Activated naive CD8-positive, alpha-beta T cell treated with anti-CD3 and anti-CD28 coated beads, Interleukin-2, amount 50 U/mL, for 24 hours (primary cell): ENCODE data around the gene DCXR.

Experiments used
- ATAC-seq: fragments of 150-1000 bp; cut with Tn5 transposase; one replicate; pipeline ENCODE4 v1.10.0; 2021
- DNase-seq: peaks from one replicate; pipeline ENCODE4 v3.0.0; 2021
- H3K27ac Mint-ChIP-seq: one replicate; pipeline ENCODE4 v1.8.0; 2021; ENCODE audit warnings: mild to moderate bottlenecking, mixed read lengths
- H3K27me3 Mint-ChIP-seq: one replicate; pipeline ENCODE4 v1.8.0; 2021; ENCODE audit warnings: mixed read lengths
- H3K36me3 Mint-ChIP-seq: one replicate; pipeline ENCODE4 v1.8.0; 2021; ENCODE audit warnings: low read depth, mixed read lengths
- H3K4me1 Mint-ChIP-seq: one replicate; pipeline ENCODE4 v1.8.0; 2021; ENCODE audit warnings: mixed read lengths
- H3K4me3 Mint-ChIP-seq: one replicate; pipeline ENCODE4 v1.8.0; 2021; ENCODE audit warnings: mild to moderate bottlenecking, moderate library complexity, mixed read lengths
- H3K9me3 Mint-ChIP-seq: one replicate; pipeline ENCODE4 v1.8.0; 2021; ENCODE audit warnings: mixed read lengths

Gene DCXR

GRCh38 chr17:81992306-81993102 is 45.0 kb downstream of the DCXR start:
- Mint-ChIP-seq H3K27me3 (no peaks in the 10 kb centered on the region), H3K36me3 (no peaks in the 10 kb centered on the region), H3K9me3 (no peaks in the 10 kb centered on the region), H3K4me3 (no peak overlapping the region), H3K27ac (no peak overlapping the region), H3K4me1 (no peaks in the 10 kb centered on the region)
- DNase-seq = no peak
- ATAC-seq = no peak

- Mint-ChIP-seq H3K27ac (no peak overlapping the region), H3K4me3 (no peak overlapping the region), H3K9me3 (no peaks in the 10 kb centered on the region), H3K4me1 (no peaks in the 10 kb centered on the region), H3K27me3 (no peaks in the 10 kb centered on the region), H3K36me3 (peaks cover 1% of the 10 kb centered on the region)
- ATAC-seq (no peak), DNase-seq (no peak)
Observed at GRCh38 chr17:81991684-81992305, 45.7 kb downstream of the DCXR start.

- H3K27me3 Mint-ChIP-seq = no peaks in the 10 kb centered on the region
- no peaks in the 10 kb centered on the region for H3K9me3 Mint-ChIP-seq
- H3K4me3 Mint-ChIP-seq = no peak overlapping the region
- DNase-seq (no peak), ATAC-seq (no peak)
- H3K36me3 Mint-ChIP-seq = peaks cover 4% of the 10 kb centered on the region
- H3K27ac Mint-ChIP-seq = no peak overlapping the region
- H3K4me1 Mint-ChIP-seq = no peaks in the 10 kb centered on the region
Observed at GRCh38 chr17:81990836-81991683, 46.4 kb downstream of the DCXR start.

- Mint-ChIP-seq H3K27ac (no peak overlapping the region), H3K9me3 (no peaks in the 10 kb centered on the region), H3K4me1 (no peaks in the 10 kb centered on the region), H3K36me3 (peaks cover 14% of the 10 kb centered on the region), H3K27me3 (no peaks in the 10 kb centered on the region), H3K4me3 (no peak overlapping the region)
- no peak for DNase-seq
- ATAC-seq = no peak
Observed at GRCh38 chr17:81987161-81987770, 50.2 kb downstream of the DCXR start.

- Mint-ChIP-seq H3K4me1 (no peaks in the 10 kb centered on the region), H3K4me3 (no peak overlapping the region), H3K27me3 (no peaks in the 10 kb centered on the region), H3K36me3 (peaks cover 14% of the 10 kb centered on the region), H3K27ac (no peak overlapping the region), H3K9me3 (no peaks in the 10 kb centered on the region)
- DNase-seq (no peak), ATAC-seq (no peak)
Observed at GRCh38 chr17:81986606-81987005, 50.9 kb downstream of the DCXR start.
